ENCODE measurements around the gene OCA2. TPM values are rescaled to one million over a fixed set of nuclear protein-coding genes. Genes with fewer than 3 reads are reported as not detected.

Gene OCA2
- polyA plus RNA-seq, 1 donor (not counting 4 experiments of a cell fraction or from before 2014, with no cell fraction given): 0.05 TPM

GRCh38 chr15:27816790-27817189 lies 282.3 kb downstream of the OCA2 start:
- no peaks in the 10 kb centered on the region for H4K20me1 ChIP-seq (ENCODE audit: control insufficient read depth, extremely low read depth, insufficient read depth, low read length)
- no peak overlapping the region for H2AFZ ChIP-seq (ENCODE audit: control insufficient read depth, low read length)
- DNase-seq (ENCODE audit: low read depth, low spot score): no peak
- no peak overlapping the region for H3K27ac ChIP-seq (ENCODE audit: control insufficient read depth, insufficient read depth, low read length)
- no peaks in the 10 kb centered on the region for H3K9me1 ChIP-seq (ENCODE audit: control insufficient read depth, extremely low read depth, insufficient read depth, low read length)
- no peak overlapping the region for H3K9ac ChIP-seq (ENCODE audit: control insufficient read depth, extremely low read depth, insufficient read depth, low read length)
- H3K4me1 ChIP-seq (ENCODE audit: control insufficient read depth, extremely low read depth, insufficient read depth, low read length): no peaks in the 10 kb centered on the region
- dilution Hi-C loops (cut with MboI; ENCODE audit: extremely low pct_ligation_motif_present, low sequenced_read_pairs): no loop called here
- no peaks in the 10 kb centered on the region for H3K79me2 ChIP-seq (ENCODE audit: control insufficient read depth, insufficient read depth, low read length)
- H3K9me3 ChIP-seq (ENCODE audit: control insufficient read depth, low read depth, low read length): peaks cover 2% of the 10 kb centered on the region
- no peak overlapping the region for H3K4me2 ChIP-seq (ENCODE audit: control insufficient read depth, extremely low read depth, insufficient read depth, low read depth, low read length)
- no peak overlapping the region for H3K4me3 ChIP-seq (ENCODE audit: control insufficient read depth in 2 of 3, extremely low read depth in 1 of 3, insufficient read depth in 2 of 3, low read depth in 1 of 3, low read length in 3 of 3)
- TF ChIP-seq CTCF (optimal IDR thresholded peaks at IDR 0.05 in 1 of 3, IDR thresholded peaks at IDR 0.05 in 1 of 3, conservative IDR thresholded peaks at IDR 0.05 in 1 of 3; ENCODE audit: extremely low read depth in 1 of 3, insufficient read depth in 2 of 3, low read length in 3 of 3): no peak
- TF ChIP-seq EZH2 (IDR thresholded peaks at IDR 0.05; ENCODE audit: low read length): no peak
- H3K36me3 ChIP-seq (ENCODE audit: control insufficient read depth in 2 of 2, extremely low read depth in 1 of 2, insufficient read depth in 2 of 2, low read length in 2 of 2): no peaks in the 10 kb centered on the region
- no peak for FAIRE-seq
- H3K27me3 ChIP-seq (ENCODE audit: control insufficient read depth, extremely low read depth, insufficient read depth, low read length): no peaks in the 10 kb centered on the region

GRCh38 chr15:27815035-27815434 lies 284.1 kb downstream of the OCA2 start:
- no peak for FAIRE-seq
- H3K9me3 ChIP-seq (ENCODE audit: control insufficient read depth, low read depth, low read length): peaks cover 2% of the 10 kb centered on the region
- no peaks in the 10 kb centered on the region for H3K9me1 ChIP-seq (ENCODE audit: control insufficient read depth, extremely low read depth, insufficient read depth, low read length)

More at GRCh38 chr15:27815035-27815434, 284.1 kb downstream of the OCA2 start:
- no peak overlapping the region for H3K4me2 ChIP-seq (ENCODE audit: control insufficient read depth, extremely low read depth, insufficient read depth, low read depth, low read length)
- no peaks in the 10 kb centered on the region for H4K20me1 ChIP-seq (ENCODE audit: control insufficient read depth, extremely low read depth, insufficient read depth, low read length)
- no peak overlapping the region for H3K27ac ChIP-seq (ENCODE audit: control insufficient read depth, insufficient read depth, low read length)
- H3K4me3 ChIP-seq (ENCODE audit: control insufficient read depth in 2 of 3, extremely low read depth in 1 of 3, insufficient read depth in 2 of 3, low read depth in 1 of 3, low read length in 3 of 3): no peak overlapping the region
- no peaks in the 10 kb centered on the region for H3K36me3 ChIP-seq (ENCODE audit: control insufficient read depth in 2 of 2, extremely low read depth in 1 of 2, insufficient read depth in 2 of 2, low read length in 2 of 2)
- no peaks in the 10 kb centered on the region for H3K79me2 ChIP-seq (ENCODE audit: control insufficient read depth, insufficient read depth, low read length)
- dilution Hi-C loops (cut with MboI; ENCODE audit: extremely low pct_ligation_motif_present, low sequenced_read_pairs): no loop called here
- H3K4me1 ChIP-seq (ENCODE audit: control insufficient read depth, extremely low read depth, insufficient read depth, low read length): no peaks in the 10 kb centered on the region
- TF ChIP-seq EZH2 (IDR thresholded peaks at IDR 0.05; ENCODE audit: low read length) (no peak), CTCF (optimal IDR thresholded peaks at IDR 0.05 in 1 of 3, IDR thresholded peaks at IDR 0.05 in 1 of 3, conservative IDR thresholded peaks at IDR 0.05 in 1 of 3; ENCODE audit: extremely low read depth in 1 of 3, insufficient read depth in 2 of 3, low read length in 3 of 3) (no peak)
- H2AFZ ChIP-seq (ENCODE audit: control insufficient read depth, low read length): no peak overlapping the region
- H3K9ac ChIP-seq (ENCODE audit: control insufficient read depth, extremely low read depth, insufficient read depth, low read length): no peak overlapping the region
- H3K27me3 ChIP-seq (ENCODE audit: control insufficient read depth, extremely low read depth, insufficient read depth, low read length): no peaks in the 10 kb centered on the region
- DNase-seq (ENCODE audit: low read depth, low spot score): no peak
